ENCODE measurements around the gene NPHP3.
A peak's percentile ranks its signal among the peaks of the same experiment; 100 is the strongest.
"Not testable (repeated sequence)": the region's sequence is repeated elsewhere in the genome, so short reads cannot be mapped to it uniquely, and the experiment has no call there.

The NPHP3 gene

GRCh38 chr3:132722165-132723023 lies at the start of gene NPHP3:
NPHP3 (minus strand) TSS chr3:132722409; CDS start chr3:132722355, 54 bp downstream.
- DNase-seq: peak; percentile 77 to 100 (median 99)

GRCh38 chr3:132758740-132759139 lies 36.5 kb upstream of the NPHP3 start:
- DNase-seq: no peak

GRCh38 chr3:132756108-132756650 lies 34.0 kb upstream of the NPHP3 start:
- DNase-seq: no peak

- no peak for DNase-seq
These were observed 31.7 kb upstream of the NPHP3 start for GRCh38 chr3:132753946-132754345.

- no peak for DNase-seq
These were observed 27.6 kb upstream of the NPHP3 start for GRCh38 chr3:132749786-132750185.

GRCh38 chr3:132746720-132747119 lies 24.5 kb upstream of the NPHP3 start:
- not testable (repeated sequence) for DNase-seq

GRCh38 chr3:132738314-132738713 lies 16.1 kb upstream of the NPHP3 start:
- no peak for DNase-seq

- no peak for DNase-seq
These were observed 13.4 kb upstream of the NPHP3 start for GRCh38 chr3:132735589-132735988.

- DNase-seq: peak in 5 of 56 donors; percentile 1 to 17 (median 3)
These were observed 8.8 kb upstream of the NPHP3 start for GRCh38 chr3:132730891-132731580.

GRCh38 chr3:132726341-132726823 lies 4.2 kb upstream of the NPHP3 start:
- DNase-seq: no peak

GRCh38 chr3:132723024-132723950 lies 1.1 kb upstream of the NPHP3 start:
- DNase-seq: no peak

GRCh38 chr3:132721479-132722164 lies 587 bp downstream of the NPHP3 start:
- DNase-seq: peak in 28 of 56 donors; percentile 2 to 78 (median 58)

- no peak for DNase-seq
These were observed 2.0 kb downstream of the NPHP3 start for GRCh38 chr3:132720228-132720627.

- DNase-seq: no peak
These were observed 5.8 kb downstream of the NPHP3 start for GRCh38 chr3:132716372-132716771.

GRCh38 chr3:132713977-132714727 lies 8.1 kb downstream of the NPHP3 start:
- DNase-seq: no peak

- DNase-seq: no peak
These were observed 11.9 kb downstream of the NPHP3 start for GRCh38 chr3:132710311-132710710.

- no peak for DNase-seq
These were observed 12.4 kb downstream of the NPHP3 start for GRCh38 chr3:132709761-132710160.

- no peak for DNase-seq
These were observed 18.5 kb downstream of the NPHP3 start for GRCh38 chr3:132703733-132704132.

GRCh38 chr3:132695422-132695821 lies 26.8 kb downstream of the NPHP3 start:
- no peak for DNase-seq

GRCh38 chr3:132694991-132695390 lies 27.2 kb downstream of the NPHP3 start:
- no peak for DNase-seq
